Lower lobe of right lung (tissue), 2 donors: ENCODE data around the gene LRFN4. TPM values are rescaled to one million over a fixed set of nuclear protein-coding genes. Genes with fewer than 3 reads are reported as not detected.

Experiments used
- ATAC-seq, 2 donors: fragments of 200-7000 bp; cut with Tn5 transposase; one replicate each; pipeline ENCODE4 v1.9.1; 2020 to 2022; ENCODE audit warnings: mild to moderate bottlenecking in 2 of 2, moderate library complexity in 2 of 2
- DNase-seq: peaks from one replicate; pipeline ENCODE4 v3.0.0-alpha.2; 2020
- H3K27ac ChIP-seq: fragments of 200-600 bp; one replicate; pipeline ENCODE4 v1.8.0; 2022
- H3K27me3 ChIP-seq: fragments of 200-600 bp; one replicate; pipeline ENCODE4 v1.8.0; 2022; ENCODE audit warnings: low read depth
- H3K36me3 ChIP-seq: fragments of 200-600 bp; one replicate; pipeline ENCODE4 v1.8.0; 2022; ENCODE audit warnings: mild to moderate bottlenecking
- H3K4me1 ChIP-seq: fragments of 200-600 bp; one replicate; pipeline ENCODE4 v1.8.0; 2022
- H3K4me3 ChIP-seq: fragments of 200-600 bp; one replicate; pipeline ENCODE4 v1.8.0; 2022; ENCODE audit warnings: mild to moderate bottlenecking
- H3K9me3 ChIP-seq: fragments of 200-600 bp; one replicate; pipeline ENCODE4 v1.8.0; 2022
- CTCF ChIP-seq: fragments of 200-600 bp; IDR thresholded peaks from one replicate; pipeline ENCODE4 v1.8.0; 2022; ENCODE audit warnings: antibody characterized with exemption, mild to moderate bottlenecking
- intact Hi-C: fragments of 100-400 bp; cut with DNase I; formaldehyde crosslinking; loops from one replicate; pipeline ENCODE4 v1.11.0; 2022
- total RNA-seq: library from RNA; stranded (reverse); fragmentation: NEBNext Ultra II Directional; extraction: Animal tissue kit (Norgen Biotek cat#: 25700); gene quantifications from one replicate; pipeline ENCODE4 v1.2.1, GENCODE V29; 2021
- donor health status: DM: no; HTN: yes; CAD: no; lungs with severe emphysema.

LRFN4 gene
- total RNA-seq, 1 donor from 2014 or later = 15.7 TPM

- H3K9me3 ChIP-seq = no peaks in the 10 kb centered on the region
- H3K27me3 ChIP-seq = no peaks in the 10 kb centered on the region
- ATAC-seq (no peak), DNase-seq (no peak)
- H3K36me3 ChIP-seq = no peaks in the 10 kb centered on the region
- no peak overlapping the region for H3K4me3 ChIP-seq
- intact Hi-C loops = no loop called here
- H3K4me1 ChIP-seq = peaks cover 9% of the 10 kb centered on the region
- H3K27ac ChIP-seq = no peak overlapping the region
- TF ChIP-seq CTCF = no peak
Observed at GRCh38 chr11:66857927-66858185, 992 bp downstream of the LRFN4 start.

- DNase-seq (no peak), ATAC-seq (no peak)
- H3K27ac ChIP-seq = no peak overlapping the region
- no peak for TF ChIP-seq CTCF
- H3K4me1 ChIP-seq = peaks cover 9% of the 10 kb centered on the region
- H3K27me3 ChIP-seq = no peaks in the 10 kb centered on the region
- intact Hi-C loops = no loop called here
- H3K36me3 ChIP-seq = no peaks in the 10 kb centered on the region
- H3K4me3 ChIP-seq = no peak overlapping the region
- H3K9me3 ChIP-seq = no peaks in the 10 kb centered on the region
Observed at GRCh38 chr11:66858186-66858938, 1.5 kb downstream of the LRFN4 start.

GRCh38 chr11:66858939-66859685 lies 2.2 kb downstream of the LRFN4 start:
- no peak for ATAC-seq
- Histone ChIP-seq H3K4me1 (peaks cover 9% of the 10 kb centered on the region), H3K9me3 (no peaks in the 10 kb centered on the region), H3K27ac (no peak overlapping the region), H3K4me3 (no peak overlapping the region), H3K36me3 (no peaks in the 10 kb centered on the region), H3K27me3 (no peaks in the 10 kb centered on the region)
- no peak for TF ChIP-seq CTCF
- intact Hi-C loops = no loop called here
- no peak for DNase-seq

GRCh38 chr11:66859686-66860448 lies 3.0 kb downstream of the LRFN4 start:
- Histone ChIP-seq H3K9me3 (no peaks in the 10 kb centered on the region), H3K4me1 (peaks cover 9% of the 10 kb centered on the region), H3K27ac (no peak overlapping the region), H3K4me3 (no peak overlapping the region), H3K27me3 (no peaks in the 10 kb centered on the region), H3K36me3 (no peaks in the 10 kb centered on the region)
- TF ChIP-seq CTCF = no peak
- no peak for ATAC-seq
- no peak for DNase-seq
- intact Hi-C loops = no loop called here

- no peaks in the 10 kb centered on the region for H3K27me3 ChIP-seq
- intact Hi-C loops = no loop called here
- no peak overlapping the region for H3K27ac ChIP-seq
- TF ChIP-seq CTCF = no peak
- peaks cover 3% of the 10 kb centered on the region for H3K4me1 ChIP-seq
- no peaks in the 10 kb centered on the region for H3K36me3 ChIP-seq
- no peak for ATAC-seq
- no peak for DNase-seq
- H3K4me3 ChIP-seq = no peak overlapping the region
- no peaks in the 10 kb centered on the region for H3K9me3 ChIP-seq
Observed at GRCh38 chr11:66860449-66860831, 3.6 kb downstream of the LRFN4 start.
